ENCODE results near the gene PAQR6.

Gene PAQR6

DNA sequence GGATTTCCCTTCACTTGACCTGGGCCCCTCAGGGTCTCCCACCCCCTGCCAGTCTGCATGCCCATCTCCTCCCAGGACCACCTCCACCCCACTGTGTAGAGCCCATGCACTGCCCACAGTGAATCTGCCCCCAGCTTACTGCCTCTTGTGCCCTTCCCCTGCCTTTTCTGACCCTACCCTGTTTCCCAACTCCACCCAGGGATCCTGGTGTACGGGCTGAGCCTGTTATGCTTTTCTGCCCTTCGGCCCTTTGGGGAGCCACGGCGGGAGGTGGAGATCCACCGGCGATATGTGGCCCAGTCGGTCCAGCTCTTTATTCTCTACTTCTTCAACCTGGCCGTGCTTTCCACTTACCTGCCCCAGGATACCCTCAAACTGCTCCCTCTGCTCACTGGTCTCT lies 38.2 kb upstream of the PAQR6 start:
- H3K4me3 ChIP-seq (ENCODE audit: low read depth, low read length): no peak overlapping the region
- no peak for TF ChIP-seq CTCF (IDR thresholded peaks at IDR 0.05; ENCODE audit: borderline replicate concordance, insufficient read depth, low read depth, low read length)

GRCh38 chr1:156285437-156285836 lies 37.6 kb upstream of the PAQR6 start:
- TF ChIP-seq CTCF (IDR thresholded peaks at IDR 0.05; ENCODE audit: borderline replicate concordance, insufficient read depth, low read depth, low read length): no peak
- H3K4me3 ChIP-seq (ENCODE audit: low read depth, low read length): no peak overlapping the region

- TF ChIP-seq CTCF (IDR thresholded peaks at IDR 0.05; ENCODE audit: borderline replicate concordance, insufficient read depth, low read depth, low read length): no peak
- H3K4me3 ChIP-seq (ENCODE audit: low read depth, low read length): no peak overlapping the region
These were observed 36.9 kb upstream of the PAQR6 start for GRCh38 chr1:156284757-156285156.

- peak within 1 kb of the TSS; percentile 91 for H3K4me3 ChIP-seq (ENCODE audit: low read depth, low read length)
- TF ChIP-seq CTCF (IDR thresholded peaks at IDR 0.05; ENCODE audit: borderline replicate concordance, insufficient read depth, low read depth, low read length): no peak
These were observed 36.3 kb upstream of the PAQR6 start, which contains the start of gene TMEM79 for GRCh38 chr1:156284112-156284511. TSS of gene TMEM79 (plus strand) at chr1:156284325. CDS start at chr1:156285227, 902 bp downstream.

DNA sequence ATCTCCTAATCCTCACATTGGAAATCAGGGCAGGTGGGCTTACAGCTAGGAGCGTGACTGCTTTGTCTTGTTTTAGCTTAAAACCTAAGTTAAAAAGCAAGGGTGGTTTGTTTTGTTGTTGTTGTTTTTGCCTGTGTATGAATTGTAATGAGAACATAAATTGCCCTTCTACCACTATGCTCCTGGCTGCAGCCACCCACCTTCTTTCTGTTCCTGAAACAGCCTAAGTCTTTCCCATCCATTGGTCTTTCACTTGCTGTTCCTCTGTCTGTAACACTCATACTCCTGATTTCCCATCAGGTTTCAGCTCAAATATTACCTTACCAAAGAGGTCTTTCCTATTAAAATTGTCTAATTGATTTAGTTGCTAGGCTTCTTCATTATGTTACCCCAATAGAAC lies 35.7 kb upstream of the PAQR6 start:
- TF ChIP-seq CTCF (IDR thresholded peaks at IDR 0.05; ENCODE audit: borderline replicate concordance, insufficient read depth, low read depth, low read length): no peak
- peak overlapping the region; percentile 91 for H3K4me3 ChIP-seq (ENCODE audit: low read depth, low read length)

GRCh38 chr1:156282479-156283222 lies 34.8 kb upstream of the PAQR6 start, which contains the start of gene SMG5:
TSS of gene SMG5 (minus strand) at chr1:156282825. CDS start at chr1:156282680, 145 bp downstream.
- peak within 1 kb of the TSS; percentile 91 for H3K4me3 ChIP-seq (ENCODE audit: low read depth, low read length)
- no peak for TF ChIP-seq CTCF (IDR thresholded peaks at IDR 0.05; ENCODE audit: borderline replicate concordance, insufficient read depth, low read depth, low read length)

Measured in GM12875 (cell line).